Breast epithelium (tissue), 4 donors: ENCODE results near the gene IGFN1. TPM values are rescaled to one million over a fixed set of nuclear protein-coding genes. Genes with fewer than 3 reads are reported as not detected.

Source experiments
- DNase-seq, 2 donors: peaks; one replicate each; pipeline ENCODE4 v3.0.0-alpha.2; 2019; ENCODE audit warnings: low spot score in 2 of 2
- H3K27ac ChIP-seq, 2 donors: fragments of 200-600 bp; sonication (generic) in 1 of 2; one replicate each; pipeline ENCODE4 v1.5.1; 2016 to 2019; ENCODE audit warnings: mild to moderate bottlenecking in 1 of 2
- H3K27me3 ChIP-seq, 2 donors: fragments of 200-600 bp; sonication (generic) in 1 of 2; one replicate each; pipeline versions ENCODE4 v1.5.1 to v1.6.0; 2017 to 2019; ENCODE audit warnings: control low read depth in 1 of 2, mild to moderate bottlenecking in 1 of 2
- H3K36me3 ChIP-seq: fragments of 200-600 bp; one replicate; pipeline ENCODE4 v1.5.1; 2019
- H3K4me1 ChIP-seq, 2 donors: fragments of 200-600 bp; sonication (generic); one replicate each; pipeline ENCODE4 v1.5.1; 2016 to 2019; ENCODE audit warnings: control low read depth in 1 of 2
- H3K4me3 ChIP-seq, 3 donors: fragments of 200-600 bp; sonication (generic); 1 replicate in 2 of 3; 2 replicates in 1 of 3; pipeline ENCODE4 v1.5.1; 2016 to 2019; ENCODE audit warnings: mild to moderate bottlenecking in 3 of 3, moderate library complexity in 2 of 3
- H3K9me3 ChIP-seq, 2 donors: fragments of 200-600 bp; sonication (generic) in 1 of 2; one replicate each; pipeline ENCODE4 v1.5.1; 2016 to 2019; ENCODE audit warnings: control low read depth in 1 of 2
- CTCF ChIP-seq, 3 donors: fragments of 450-650 bp; IDR thresholded peaks; one replicate each; pipeline ENCODE4 v1.5.1; 2016 to 2017; ENCODE audit warnings: antibody characterized with exemption in 3 of 3, mild to moderate bottlenecking in 3 of 3, moderate library complexity in 3 of 3
- POLR2A ChIP-seq: fragments of 450-650 bp; IDR thresholded peaks from one replicate; pipeline ENCODE4 v1.6.1; 2016; ENCODE audit warnings: antibody characterized with exemption, mild to moderate bottlenecking, moderate library complexity
- POLR2AphosphoS5 ChIP-seq, 3 donors: sonication (generic); formaldehyde crosslinking; IDR thresholded peaks; one replicate each; pipeline ENCODE4 v1.6.1; 2017; ENCODE audit warnings: antibody characterized with exemption in 3 of 3
- intact Hi-C: fragments of 100-400 bp; cut with DNase I; formaldehyde crosslinking; loops from one replicate; pipeline ENCODE4 v1.15.1; 2023; ENCODE audit warnings: low total_unique reads
- total RNA-seq, 3 donors: library from RNA; depleted of rRNA; stranded (reverse); fragments of >200 nt; gene quantifications; one replicate each; pipeline ENCODE4 v1.1.0, GENCODE V29; 2016

IGFN1 gene
- total RNA-seq, 3 donors from 2014 or later: 0.33 to 1.3 (median 0.59) TPM

GRCh38 chr1:201167041-201167991 is 23.3 kb upstream of the IGFN1 start:
- TF ChIP-seq POLR2AphosphoS5 (IDR thresholded peaks at IDR 0.05) (no peak), POLR2A (no peak), CTCF (IDR thresholded peaks at IDR 0.05) (no peak)
- H3K36me3 ChIP-seq: no peaks in the 10 kb centered on the region
- H3K9me3 ChIP-seq: no peaks in the 10 kb centered on the region
- intact Hi-C loops: no loop called here
- H3K4me3 ChIP-seq: no peak overlapping the region
- no peak for DNase-seq
- no peak overlapping the region for H3K27ac ChIP-seq
- peaks cover 0 to 2% of the 10 kb centered on the region in 2 donors for H3K4me1 ChIP-seq
- no peaks in the 10 kb centered on the region for H3K27me3 ChIP-seq

GRCh38 chr1:201169203-201169602 is 21.4 kb upstream of the IGFN1 start:
- Histone ChIP-seq H3K4me3 (no peak overlapping the region), H3K4me1 (peaks cover 0 to 2% of the 10 kb centered on the region in 2 donors), H3K36me3 (no peaks in the 10 kb centered on the region), H3K27ac (no peak overlapping the region), H3K9me3 (no peaks in the 10 kb centered on the region), H3K27me3 (no peaks in the 10 kb centered on the region)
- no peak for DNase-seq
- intact Hi-C loops: loop anchor here (2.0 kb wide), 1 partner anchor 18 kb away; no protein-coding TSS in a partner anchor
- TF ChIP-seq POLR2AphosphoS5 (IDR thresholded peaks at IDR 0.05) (no peak), POLR2A (no peak), CTCF (IDR thresholded peaks at IDR 0.05) (no peak)

GRCh38 chr1:201169971-201170532 is 20.6 kb upstream of the IGFN1 start:
- intact Hi-C loops: loop anchor here (2.0 kb wide), 1 partner anchor 19 kb away; no protein-coding TSS in a partner anchor
- peak overlapping the region in 2 of 3 donors; percentile 71 to 77 for H3K4me3 ChIP-seq
- TF ChIP-seq CTCF (IDR thresholded peaks at IDR 0.05) (no peak), POLR2AphosphoS5 (IDR thresholded peaks at IDR 0.05) (no peak), POLR2A (no peak)

GRCh38 chr1:201170533-201171062 is 20.0 kb upstream of the IGFN1 start:
- Histone ChIP-seq H3K4me3 (peak overlapping the region; percentile 55 to 77 (median 71)), H3K4me1 (peaks cover 0 to 2% of the 10 kb centered on the region in 2 donors), H3K36me3 (no peaks in the 10 kb centered on the region), H3K27me3 (no peaks in the 10 kb centered on the region), H3K27ac (peak overlapping the region; percentile 95), H3K9me3 (no peaks in the 10 kb centered on the region)
- TF ChIP-seq POLR2A: no peak
- TF ChIP-seq CTCF (IDR thresholded peaks at IDR 0.05): peak in 1 of 3 donors; percentile 6
- peak in 2 of 3 donors; percentile 87 for TF ChIP-seq POLR2AphosphoS5 (IDR thresholded peaks at IDR 0.05)
- DNase-seq: peak; percentile 97
- intact Hi-C loops: no loop called here

More at GRCh38 chr1:201169971-201170532, 20.6 kb upstream of the IGFN1 start:
- Histone ChIP-seq H3K27ac (peak overlapping the region; percentile 95), H3K36me3 (no peaks in the 10 kb centered on the region), H3K4me1 (peaks cover 0 to 2% of the 10 kb centered on the region in 2 donors), H3K27me3 (no peaks in the 10 kb centered on the region), H3K9me3 (no peaks in the 10 kb centered on the region)
- no peak for DNase-seq
